ENCODE measurements around the gene CDR2.

DNA sequence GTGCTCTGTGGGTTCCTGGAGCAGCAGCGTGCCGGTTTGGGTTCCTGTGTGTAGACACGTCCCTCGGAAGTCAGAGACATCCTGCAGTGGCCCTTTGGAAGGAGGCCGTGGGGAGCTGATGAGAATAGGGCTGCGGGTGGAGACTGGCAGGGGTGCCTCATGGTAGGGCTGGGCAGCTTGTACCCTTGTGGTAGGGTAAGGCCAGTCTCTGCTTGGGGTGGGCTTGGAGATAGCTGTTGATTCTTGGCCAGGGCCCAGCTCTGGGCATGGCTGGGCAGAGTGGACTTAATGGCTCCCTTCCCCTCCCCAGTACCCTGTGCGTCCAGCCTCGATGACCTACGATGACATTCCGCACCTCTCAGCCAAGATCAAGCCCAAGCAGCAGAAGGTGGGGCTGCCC, 66.6 kb downstream of the CDR2 start:
- TF ChIP-seq POLR2A (IDR thresholded peaks at IDR 0.05; ENCODE audit: low read depth, low read length) (no peak), POLR2AphosphoS5 (IDR thresholded peaks at IDR 0.05; ENCODE audit: low read depth, low read length) (no peak), TAF1 (IDR thresholded peaks at IDR 0.05; ENCODE audit: borderline replicate concordance, low read depth, low read length) (no peak)

Data from GM12892 (cell line).